NCI-H748 (cell line): ENCODE results near the gene MYO1D.

Source experiments
- DNase-seq: peaks from one replicate; lab custom pipeline; 2025; ENCODE audit not compliant: unreplicated experiment; lab: John Stamatoyannopoulos, UW

The MYO1D gene

DNA sequence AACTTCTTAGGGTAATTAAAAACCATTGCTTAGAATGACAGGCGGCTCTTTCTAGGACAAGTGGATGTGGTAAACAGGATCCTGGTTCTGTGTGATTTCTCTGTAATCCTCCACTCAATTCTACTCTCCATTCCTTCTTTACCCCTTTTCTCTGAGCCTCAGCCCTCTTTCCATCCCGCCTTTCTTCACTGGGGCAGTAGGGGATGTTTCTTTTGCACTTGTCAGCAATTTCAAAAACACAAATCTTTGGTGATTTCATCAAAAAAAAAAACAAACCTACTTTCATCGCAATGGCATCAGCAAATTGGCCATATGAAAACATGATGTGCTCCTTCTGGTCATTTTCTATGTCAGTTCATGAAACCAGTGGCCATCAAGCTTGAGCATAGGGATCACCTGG lies 285.5 kb downstream of the MYO1D start:
- no peak for DNase-seq

GRCh38 chr17:32590974-32591373 lies 285.9 kb downstream of the MYO1D start:
- DNase-seq, result peak; percentile 82

GRCh38 chr17:32588982-32589381 lies 287.9 kb downstream of the MYO1D start:
- DNase-seq, result peak; percentile 46

DNA sequence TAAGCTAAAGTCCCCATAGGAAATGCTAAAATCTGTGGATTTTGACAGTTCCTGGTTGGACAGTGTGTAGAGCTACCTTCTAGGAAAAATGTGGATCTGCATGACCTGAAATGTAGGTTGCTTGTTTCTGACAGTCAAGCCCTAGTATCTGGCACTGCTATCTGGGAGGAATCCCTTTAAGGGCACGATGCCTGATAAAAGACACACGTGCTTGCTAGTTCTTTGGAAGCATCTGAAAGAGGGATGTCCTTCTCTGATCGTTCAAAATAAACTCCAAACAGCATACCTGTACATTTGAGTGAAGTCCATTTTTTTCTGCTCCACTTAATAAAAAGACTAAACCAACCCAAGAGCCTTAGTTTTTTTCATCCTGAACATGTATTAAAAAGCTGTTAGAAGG lies 288.8 kb downstream of the MYO1D start:
- DNase-seq, result no peak

- no peak for DNase-seq
Observed at GRCh38 chr17:32586666-32587065, 290.3 kb downstream of the MYO1D start.

DNA sequence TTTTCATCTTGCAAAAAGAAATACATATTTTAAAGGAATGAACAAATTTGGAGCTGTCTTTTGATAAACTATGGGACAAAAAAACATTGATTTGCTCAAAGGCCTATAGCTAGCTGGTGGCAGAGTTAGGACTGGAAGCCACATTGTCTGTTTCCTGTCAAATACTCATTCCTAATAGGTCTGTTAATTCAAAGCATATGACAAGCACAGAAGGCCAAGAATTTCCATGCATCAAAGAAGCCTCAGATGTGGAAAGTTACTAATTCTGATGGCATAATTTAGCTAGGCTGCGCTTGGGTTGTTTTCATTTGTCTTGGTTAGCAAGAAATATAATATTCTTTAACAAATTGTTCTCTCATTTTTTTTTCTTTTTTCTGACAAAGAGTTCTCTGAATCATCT lies 292.1 kb downstream of the MYO1D start:
- no peak for DNase-seq

DNA sequence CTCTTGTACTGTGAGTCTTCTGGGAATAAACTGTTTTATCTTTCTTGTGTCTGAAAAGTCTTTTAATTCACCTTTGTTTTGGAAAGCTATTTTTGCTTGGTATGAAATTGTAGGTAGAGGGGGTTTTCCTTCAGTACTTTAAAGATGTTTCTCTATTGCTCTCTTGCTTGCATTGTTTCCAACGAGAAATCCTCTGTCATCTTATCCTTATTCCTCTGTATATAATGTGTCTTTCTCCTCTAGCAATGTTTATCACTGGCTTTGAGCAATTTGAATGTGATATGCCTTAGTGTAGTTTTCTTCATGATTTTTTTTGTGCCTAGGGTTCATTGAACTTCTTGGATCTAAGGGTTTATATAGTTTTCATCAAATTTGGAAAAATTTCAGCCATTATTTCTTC lies 293.9 kb downstream of the MYO1D start:
- no peak for DNase-seq

DNA sequence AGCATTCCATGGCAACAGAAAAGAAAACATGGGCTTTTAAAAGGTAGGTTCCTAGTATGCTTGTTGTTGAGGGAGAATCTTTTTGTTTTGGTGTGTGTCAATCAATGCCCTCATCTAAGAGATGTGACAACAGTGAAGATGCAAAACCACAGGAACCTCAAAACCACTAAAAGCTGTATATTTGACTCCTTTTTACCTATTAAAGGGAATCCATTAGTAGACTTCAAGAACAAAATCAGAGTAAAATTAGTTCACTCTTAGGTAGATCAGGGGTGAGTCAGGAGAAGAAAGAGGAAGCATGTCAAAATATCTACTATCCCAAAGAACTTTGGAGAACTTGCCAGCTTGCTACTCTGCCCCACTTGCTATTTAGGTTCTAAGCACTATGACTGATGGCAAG lies 301.1 kb downstream of the MYO1D start:
- DNase-seq, result no peak

GRCh38 chr17:32570081-32570396 lies 306.9 kb downstream of the MYO1D start:
- DNase-seq, result no peak

GRCh38 chr17:32569171-32570080 lies 307.5 kb downstream of the MYO1D start:
- no peak for DNase-seq

- DNase-seq, result no peak
Observed at GRCh38 chr17:32568705-32569104, 308.2 kb downstream of the MYO1D start.

DNA sequence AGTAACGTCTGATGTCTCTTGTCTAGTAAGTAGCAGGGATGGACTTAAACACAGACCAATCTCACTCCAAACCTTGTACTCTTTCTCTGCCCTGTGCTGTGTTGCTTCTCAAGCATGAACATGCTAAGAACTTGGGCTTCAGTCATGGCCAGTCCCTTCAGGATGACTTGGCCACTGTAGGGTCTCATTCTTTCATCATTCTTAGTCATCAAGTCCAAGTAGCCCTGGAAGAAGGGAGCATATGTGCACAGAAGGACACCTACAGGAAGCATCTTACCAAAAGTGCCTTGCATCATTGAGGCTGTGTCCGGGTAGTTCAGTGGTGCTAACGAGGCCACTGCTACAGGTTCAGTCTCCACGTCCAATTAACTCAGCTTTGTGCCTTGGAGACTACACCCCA lies 309.4 kb downstream of the MYO1D start:
- DNase-seq, result no peak

DNA sequence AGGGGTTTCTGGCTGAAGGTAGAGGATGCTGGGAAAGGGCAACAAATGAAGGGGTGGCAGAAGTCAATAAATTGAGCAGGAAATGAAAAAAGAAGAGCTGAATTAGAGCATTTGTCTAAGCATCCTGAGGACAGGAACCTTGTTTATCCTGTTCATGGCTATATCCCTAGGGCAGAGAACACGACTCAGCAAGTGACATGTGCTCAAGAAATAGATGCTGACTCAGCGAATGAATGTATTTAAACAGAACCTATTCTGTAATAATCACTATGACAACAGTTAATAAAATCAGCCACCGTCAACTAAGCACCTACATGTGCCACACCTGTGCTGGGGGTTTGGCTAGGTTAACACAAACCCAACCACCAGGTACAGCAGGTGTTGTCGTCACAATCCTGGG lies 309.8 kb downstream of the MYO1D start:
- no peak for DNase-seq

- DNase-seq, result no peak
Observed at GRCh38 chr17:32566303-32566702, 310.6 kb downstream of the MYO1D start.

DNA sequence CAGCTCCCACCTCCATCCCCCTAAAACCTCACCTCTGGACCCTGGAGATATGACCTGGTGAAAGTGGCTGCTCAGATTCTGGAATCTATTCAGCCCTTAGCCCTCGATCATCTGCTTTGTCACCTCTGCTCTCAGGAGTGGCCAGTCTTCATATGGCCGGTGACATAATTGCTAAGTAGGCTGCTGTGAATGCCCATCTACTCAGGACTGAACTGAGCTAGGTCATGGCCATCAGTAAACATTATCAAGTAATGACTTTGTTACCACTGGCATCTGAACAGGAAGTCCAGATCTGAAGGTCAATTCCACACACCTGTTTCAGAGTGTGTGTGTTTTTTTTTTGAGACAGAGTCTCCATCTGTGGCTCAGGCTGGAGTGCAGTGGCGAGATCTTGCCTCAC lies 311.5 kb downstream of the MYO1D start:
- peak; percentile 23 for DNase-seq

GRCh38 chr17:32564325-32564724 lies 312.6 kb downstream of the MYO1D start:
- DNase-seq, result no peak

DNA sequence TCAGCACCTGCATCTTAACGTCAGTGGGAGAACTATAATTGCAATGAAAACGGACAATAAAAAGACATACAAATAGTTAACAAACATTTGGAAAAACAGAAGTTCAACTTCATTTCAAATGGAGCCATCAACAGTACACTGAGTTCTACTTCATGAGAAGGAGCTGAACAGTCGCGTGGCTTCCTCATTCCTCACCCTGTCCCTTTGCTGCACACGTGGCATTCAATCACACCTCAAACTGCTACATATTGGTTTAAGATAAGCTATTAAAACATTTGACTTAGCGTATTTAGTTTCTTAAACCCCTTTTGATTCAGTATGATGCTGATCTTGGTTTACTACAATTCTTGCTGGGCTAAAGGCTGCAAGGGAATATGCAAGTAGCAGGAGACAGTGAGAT lies 313.3 kb downstream of the MYO1D start:
- no peak for DNase-seq

- DNase-seq, result no peak
Observed at GRCh38 chr17:32558997-32559650, 317.8 kb downstream of the MYO1D start.

- DNase-seq, result no peak
Observed at GRCh38 chr17:32558326-32558955, 318.5 kb downstream of the MYO1D start.

DNA sequence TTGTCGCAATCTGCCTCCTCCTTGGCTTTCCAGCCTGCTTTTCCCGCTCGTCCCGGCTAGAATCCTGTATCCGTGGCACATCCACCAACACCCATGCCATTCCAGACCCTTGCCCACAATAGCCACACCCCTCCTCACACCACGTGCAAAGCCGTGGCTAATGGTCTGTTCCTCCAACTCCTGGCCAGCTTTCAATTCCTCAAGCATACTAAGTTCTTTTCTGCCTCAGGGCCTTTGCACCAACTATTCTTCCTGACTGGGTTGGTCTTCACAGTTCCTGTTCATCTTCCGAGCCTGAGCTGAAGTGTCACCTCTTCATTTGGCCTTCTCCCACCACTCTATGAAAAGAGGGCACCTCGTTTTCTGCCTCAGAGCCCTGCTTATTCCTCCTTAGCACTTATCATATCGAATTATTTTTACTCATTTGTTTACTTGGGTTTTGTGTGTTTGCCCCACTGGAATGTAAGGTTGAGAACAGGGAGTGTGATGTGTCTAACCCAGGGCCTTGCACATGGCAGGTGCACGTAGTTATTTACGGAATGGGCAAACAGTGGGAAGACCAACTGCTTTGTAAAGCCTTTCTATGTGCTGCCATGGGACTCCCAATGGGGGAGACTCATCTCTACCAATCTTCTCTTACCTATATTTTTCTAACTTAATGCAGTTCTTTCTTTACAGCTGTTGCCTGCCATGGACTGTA lies 321.2 kb downstream of the MYO1D start:
- no peak for DNase-seq

GRCh38 chr17:32553168-32553567 lies 323.8 kb downstream of the MYO1D start:
- no peak for DNase-seq

- DNase-seq, result no peak
Observed at GRCh38 chr17:32552280-32552679, 324.6 kb downstream of the MYO1D start.
